Adrenal gland (tissue), 12 donors: ENCODE data around the gene LIPG. TPM values are rescaled to one million over a fixed set of nuclear protein-coding genes. Genes with fewer than 3 reads are reported as not detected.
"Not testable (repeated sequence)": the region's sequence is repeated elsewhere in the genome, so short reads cannot be mapped to it uniquely, and the experiment has no call there.

Experiments used
- DNase-seq, 7 donors: peaks; one replicate each; pipeline ENCODE4 v3.0.0-alpha.2; 2019 to 2020
- H3K27ac ChIP-seq, 5 donors: fragments of 200-600 bp; sonication (generic) in 4 of 5; 1 replicate in 3 of 5; 2 replicates in 2 of 5; pipeline versions ENCODE4 v1.5.1 to v1.8.0; 2016 to 2020; ENCODE audit warnings: mild to moderate bottlenecking in 1 of 5
- H3K27me3 ChIP-seq: fragments of 200-600 bp; 2 replicates; pipeline ENCODE4 v1.8.0; 2021
- H3K36me3 ChIP-seq, 2 donors: fragments of 200-600 bp; replicated peaks in 1 of 2; 1 replicate in 1 of 2; 2 replicates in 1 of 2; pipeline versions ENCODE4 v1.5.1 to v1.8.0; 2018 to 2022
- H3K4me1 ChIP-seq, 2 donors: fragments of 200-600 bp; replicated peaks in 1 of 2; 1 replicate in 1 of 2; 2 replicates in 1 of 2; pipeline versions ENCODE4 v1.5.1 to v1.8.0; 2018 to 2021
- H3K4me3 ChIP-seq, 4 donors: fragments of 200-600 bp; sonication (generic) in 3 of 4; one replicate each; pipeline ENCODE4 v1.5.1; 2016 to 2018
- H3K9me3 ChIP-seq, 3 donors: fragments of 200-600 bp; sonication (generic) in 1 of 3; replicated peaks in 1 of 3; 1 replicate in 2 of 3; 2 replicates in 1 of 3; pipeline versions ENCODE4 v1.5.1 to v1.8.0; 2016 to 2021
- POLR2A ChIP-seq, 2 donors: fragments of 450-650 bp; IDR thresholded peaks; one replicate each; pipeline ENCODE4 v1.6.1; 2017; ENCODE audit warnings: antibody characterized with exemption in 2 of 2, mild to moderate bottlenecking in 2 of 2, moderate library complexity in 1 of 2
- WGBS, 4 donors: extraction: QIAGEN DNeasy Blood & Tissue Kit in 2 of 4; methylation state at CpG; one replicate each; pipeline versions ENCODE4 v1.1.5 to v1.1.7; 2013 to 2017; 5-methylcytosine and 5-hydroxymethylcytosine counted together
- intact Hi-C, 2 donors: fragments of 100-400 bp; cut with DNase I; formaldehyde crosslinking; loops; one replicate each; pipeline versions ENCODE4 v1.14.1 to v1.15.0; 2022 to 2023
- polyA plus RNA-seq, 3 donors: library from polyadenylated mRNA; stranded (reverse); fragments of 200-250 nt in 2 of 3; fragments of 350-450 nt in 1 of 3; fragmentation: Illumina TruSeq in 1 of 3; extraction: RNeasy Lipid Tissue Mini Kit (QIAGEN cat#74804) in 1 of 3; gene quantifications; one replicate each; pipeline ENCODE4 v1.2.3, GENCODE V29; 2013 to 2014
- total RNA-seq, 9 donors: library from RNA; depleted of rRNA in 4 of 9; stranded (reverse); fragments of >200 nt in 4 of 9; fragments of 120-200 nt in 1 of 9; fragmentation: NEBNext Ultra II Directional in 1 of 9; extraction: Animal tissue kit (Norgen Biotek cat#: 25700) in 1 of 9; gene quantifications; one replicate each; pipeline versions ENCODE4 v1.1.0 to v1.2.4, GENCODE V29; 2013 to 2023
- TF ChIP-seq, protein P1 (sequence below), 6 experiments: fragments of 450-650 bp in 4 of 6; fragments of 200-600 bp in 2 of 6; sonication (generic) in 1 of 6; IDR thresholded peaks; 1 replicate in 5 of 6; 2 replicates in 1 of 6; pipeline versions ENCODE4 v1.5.1 to v1.8.0; 2016 to 2021; ENCODE audit warnings: antibody characterized with exemption in 6 of 6, mild to moderate bottlenecking in 2 of 6, moderate library complexity in 1 of 6
- donor health status: healthy with polysubstance abuse.
- donor health status: Bipolar disorder and iron deficiency.
- donor health status: DM: yes; HTN: yes; CAD: no.
- donor health status: DM: no; HTN: no; CAD: no.
- donor health status: DM: no; HTN: no; CAD: no.
- donor health status: DM: yes; HTN: yes; CAD: no.

The LIPG gene
- total and polyA plus RNA-seq, 12 donors = 0.16 to 2.8 (median 0.44) TPM; not detected in 1

- intact Hi-C loops = loop anchor here in 1 of 2 donors (10.0 kb wide), 1 partner anchor 337 kb away; no protein-coding TSS in a partner anchor
- DNase-seq = no peak
These were observed 44.4 kb upstream of the LIPG start for GRCh38 chr18:49517483-49517882.

DNA sequence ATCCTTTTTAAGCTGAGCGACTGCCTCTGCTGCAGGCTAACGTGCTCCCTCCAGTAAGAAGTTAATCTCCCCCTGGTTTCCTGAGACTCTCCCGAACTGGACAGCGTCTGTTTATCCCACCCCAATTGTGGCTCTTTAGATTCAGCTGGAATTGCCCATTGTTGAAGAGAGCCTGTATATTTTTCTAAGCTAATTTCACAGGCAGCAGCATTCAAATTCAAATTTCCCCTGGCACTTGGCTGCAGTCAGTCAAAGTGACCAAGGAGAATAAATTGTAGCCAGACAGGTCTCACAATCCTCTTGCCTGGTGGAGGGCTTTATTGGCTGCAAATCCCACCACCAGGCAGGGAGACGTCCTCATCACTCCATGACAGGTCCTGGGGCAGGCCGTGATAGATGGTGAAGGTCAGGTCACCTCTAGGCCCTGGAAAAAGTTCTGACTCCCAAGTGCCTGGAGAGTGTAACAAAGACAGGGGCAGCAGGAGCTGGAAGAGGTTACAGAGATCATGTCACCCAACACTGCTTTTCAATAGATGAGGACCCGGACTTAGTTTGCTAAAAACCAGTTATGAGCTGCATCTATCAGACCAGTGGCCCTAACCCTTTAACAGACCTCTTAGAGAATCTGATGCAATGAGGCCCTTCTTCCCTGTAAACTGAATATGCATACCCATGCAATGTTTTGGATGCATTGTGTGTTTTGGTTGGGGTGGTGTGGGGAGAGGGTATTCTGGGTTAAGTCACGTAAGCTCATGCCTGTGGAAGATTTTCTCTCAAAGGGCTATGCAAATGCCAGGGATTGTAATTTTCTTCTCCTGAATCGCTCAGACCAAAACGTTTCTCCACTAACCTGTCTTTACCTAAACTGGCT, 42.5 kb upstream of the LIPG start:
- peak in 1 of 7 donors; percentile 6 for DNase-seq
- 73 to 78% (median 76%) methylated on average over 10 of the region's 10 CpGs for WGBS, 4 donors
- intact Hi-C loops = loop anchor here in 1 of 2 donors (10.0 kb wide), 1 partner anchor 335 kb away; no protein-coding TSS in a partner anchor

More at GRCh38 chr18:49517483-49517882, 44.4 kb upstream of the LIPG start:
- Histone ChIP-seq H3K27ac (no peak overlapping the region), H3K4me3 (no peak overlapping the region), H3K4me1 (no peaks in the 10 kb centered on the region), H3K27me3 (no peaks in the 10 kb centered on the region), H3K9me3 (no peaks in the 10 kb centered on the region), H3K36me3 (no peaks in the 10 kb centered on the region)
- WGBS, 4 donors = 80 to 90% (median 89%) methylated on average over 1 to 2 of the region's 2 CpGs
- TF ChIP-seq, protein P1, sequence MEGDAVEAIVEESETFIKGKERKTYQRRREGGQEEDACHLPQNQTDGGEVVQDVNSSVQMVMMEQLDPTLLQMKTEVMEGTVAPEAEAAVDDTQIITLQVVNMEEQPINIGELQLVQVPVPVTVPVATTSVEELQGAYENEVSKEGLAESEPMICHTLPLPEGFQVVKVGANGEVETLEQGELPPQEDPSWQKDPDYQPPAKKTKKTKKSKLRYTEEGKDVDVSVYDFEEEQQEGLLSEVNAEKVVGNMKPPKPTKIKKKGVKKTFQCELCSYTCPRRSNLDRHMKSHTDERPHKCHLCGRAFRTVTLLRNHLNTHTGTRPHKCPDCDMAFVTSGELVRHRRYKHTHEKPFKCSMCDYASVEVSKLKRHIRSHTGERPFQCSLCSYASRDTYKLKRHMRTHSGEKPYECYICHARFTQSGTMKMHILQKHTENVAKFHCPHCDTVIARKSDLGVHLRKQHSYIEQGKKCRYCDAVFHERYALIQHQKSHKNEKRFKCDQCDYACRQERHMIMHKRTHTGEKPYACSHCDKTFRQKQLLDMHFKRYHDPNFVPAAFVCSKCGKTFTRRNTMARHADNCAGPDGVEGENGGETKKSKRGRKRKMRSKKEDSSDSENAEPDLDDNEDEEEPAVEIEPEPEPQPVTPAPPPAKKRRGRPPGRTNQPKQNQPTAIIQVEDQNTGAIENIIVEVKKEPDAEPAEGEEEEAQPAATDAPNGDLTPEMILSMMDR (IDR thresholded peaks at IDR 0.05) = no peak
- TF ChIP-seq POLR2A (IDR thresholded peaks at IDR 0.05) = no peak

DNA sequence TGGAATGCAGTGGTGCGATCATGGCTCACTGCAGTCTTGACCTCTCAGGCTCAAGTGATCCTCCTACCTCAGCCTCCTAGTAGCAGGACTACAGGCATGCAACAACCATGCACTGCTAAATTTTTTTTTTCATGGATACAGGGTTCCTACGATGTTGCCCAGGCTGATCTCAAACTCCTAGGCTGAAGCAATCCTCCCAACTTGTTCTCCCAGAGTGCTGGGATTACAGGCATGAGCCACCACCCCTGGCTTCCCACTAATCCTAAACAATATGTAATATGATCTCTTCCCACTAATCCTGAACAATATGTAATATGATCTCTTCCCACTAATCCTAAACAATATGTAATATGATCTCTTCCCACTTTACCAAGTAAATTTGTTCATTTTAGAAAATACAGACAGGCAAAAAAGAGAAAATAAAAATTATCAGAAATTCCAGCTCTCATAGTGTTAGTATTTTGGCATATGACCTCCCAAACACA, 41.2 kb upstream of the LIPG start:
- H3K4me3 ChIP-seq = no peak overlapping the region
- intact Hi-C loops = no loop called here
- WGBS, 4 donors = 73 to 94% (median 88%) methylated on average over 2 of the region's 2 CpGs
- peak in 1 of 7 donors; percentile 11 for DNase-seq
- no peaks in the 10 kb centered on the region for H3K36me3 ChIP-seq
- H3K27me3 ChIP-seq = no peaks in the 10 kb centered on the region
- no peaks in the 10 kb centered on the region for H3K9me3 ChIP-seq
- H3K4me1 ChIP-seq = no peaks in the 10 kb centered on the region
- no peak overlapping the region for H3K27ac ChIP-seq
- no peak for TF ChIP-seq POLR2A (IDR thresholded peaks at IDR 0.05)
- TF ChIP-seq, protein P1 (IDR thresholded peaks at IDR 0.05) = no peak

More for the DNA sequence above, 42.5 kb upstream of the LIPG start:
- H3K4me3 ChIP-seq = no peak overlapping the region
- no peaks in the 10 kb centered on the region for H3K9me3 ChIP-seq
- no peak overlapping the region for H3K27ac ChIP-seq
- H3K36me3 ChIP-seq = no peaks in the 10 kb centered on the region
- no peaks in the 10 kb centered on the region for H3K27me3 ChIP-seq
- TF ChIP-seq, protein P1 (IDR thresholded peaks at IDR 0.05) = no peak
- TF ChIP-seq POLR2A (IDR thresholded peaks at IDR 0.05) = no peak
- H3K4me1 ChIP-seq = no peaks in the 10 kb centered on the region

- Histone ChIP-seq H3K4me3 (no peak overlapping the region), H3K36me3 (no peaks in the 10 kb centered on the region), H3K9me3 (no peaks in the 10 kb centered on the region), H3K27me3 (no peaks in the 10 kb centered on the region), H3K27ac (no peak overlapping the region), H3K4me1 (no peaks in the 10 kb centered on the region)
- TF ChIP-seq, protein P1 (IDR thresholded peaks at IDR 0.05) = no peak
- TF ChIP-seq POLR2A (IDR thresholded peaks at IDR 0.05) = no peak
- intact Hi-C loops = no loop called here
- WGBS, 4 donors = 89 to 94% (median 91%) methylated on average over 7 of the region's 7 CpGs
- peak in 1 of 7 donors; percentile 21 for DNase-seq
These were observed 40.5 kb upstream of the LIPG start for GRCh38 chr18:49521216-49521835.

- H3K4me1 ChIP-seq, H3K36me3 ChIP-seq, DNase-seq, H3K9me3 ChIP-seq, intact Hi-C loops, H3K4me3 ChIP-seq, H3K27ac ChIP-seq, H3K27me3 ChIP-seq: not testable (repeated sequence)
- 83 to 94% (median 90%) methylated on average over 7 of the region's 7 CpGs for WGBS, 4 donors
These were observed 38.2 kb upstream of the LIPG start for GRCh38 chr18:49523580-49524093.
